H9 (cell line): Measurements from ENCODE around the gene RAET1G. TPM values are rescaled to one million over a fixed set of nuclear protein-coding genes. Genes with fewer than 3 reads are reported as not detected.

Experiments used
- DNase-seq: peaks from one replicate; pipeline ENCODE4 v3.0.0-alpha.2; 2017
- H2AFZ ChIP-seq: one replicate; pipeline ENCODE4 v1.6.1; 2013; ENCODE audit warnings: mild to moderate bottlenecking, low read length, control low read depth, moderate library complexity
- H2AK5ac ChIP-seq: 2 replicates; pipeline ENCODE4 v1.6.1; 2013; ENCODE audit warnings: low read length, control low read depth, mixed read lengths; ENCODE audit not compliant: insufficient read length
- H2BK120ac ChIP-seq: one replicate; pipeline ENCODE4 v1.6.1; 2013; ENCODE audit warnings: low read depth, mild to moderate bottlenecking, low read length, control low read depth, inconsistent platforms; ENCODE audit not compliant: poor library complexity, severe bottlenecking
- H2BK12ac ChIP-seq: 2 replicates; pipeline ENCODE4 v1.6.1; 2013; ENCODE audit warnings: low read length, control low read depth, mixed read lengths, low read depth; ENCODE audit not compliant: insufficient read length
- H2BK15ac ChIP-seq: 2 replicates; pipeline ENCODE4 v1.6.1; 2013; ENCODE audit warnings: low read depth, low read length, control low read depth
- H2BK20ac ChIP-seq: one replicate; pipeline ENCODE4 v1.6.1; 2013; ENCODE audit warnings: low read depth, mild to moderate bottlenecking, low read length, control low read depth, inconsistent platforms; ENCODE audit not compliant: poor library complexity, severe bottlenecking
- H2BK5ac ChIP-seq: 2 replicates; pipeline ENCODE4 v1.6.1; 2013; ENCODE audit warnings: low read length, control low read depth, mixed read lengths; ENCODE audit not compliant: insufficient read length
- H3K14ac ChIP-seq: 2 replicates; pipeline ENCODE4 v1.6.1; 2013; ENCODE audit warnings: low read length, control low read depth; ENCODE audit not compliant: insufficient read depth
- H3K18ac ChIP-seq: 2 replicates; pipeline ENCODE4 v1.6.1; 2013; ENCODE audit warnings: low read depth, mild to moderate bottlenecking, mixed read lengths, low read length, control low read depth; ENCODE audit not compliant: insufficient read length
- H3K23ac ChIP-seq: 2 replicates; pipeline ENCODE4 v1.6.1; 2013; ENCODE audit warnings: low read length, control low read depth, mixed read lengths, low read depth; ENCODE audit not compliant: insufficient read length
- H3K23me2 ChIP-seq: 2 replicates; pipeline ENCODE4 v1.6.1; 2013; ENCODE audit warnings: low read depth, mild to moderate bottlenecking, mixed read lengths, low read length, control low read depth; ENCODE audit not compliant: insufficient read length, poor library complexity, severe bottlenecking
- H3K27ac ChIP-seq: 2 replicates; pipeline ENCODE4 v1.5.1; 2013; ENCODE audit warnings: low read length, control low read depth, mixed read lengths, low read depth; ENCODE audit not compliant: insufficient read length
- H3K27me3 ChIP-seq: 2 replicates; pipeline ENCODE4 v1.6.1; 2013; ENCODE audit warnings: low read length, control low read depth, inconsistent platforms; ENCODE audit not compliant: insufficient read depth
- H3K4ac ChIP-seq: 2 replicates; pipeline ENCODE4 v1.6.1; 2013; ENCODE audit warnings: low read depth, mild to moderate bottlenecking, control low read depth, inconsistent platforms, low read length, moderate library complexity
- H3K4me1 ChIP-seq: 2 replicates; pipeline ENCODE4 v1.6.1; 2013; ENCODE audit warnings: low read length, control low read depth, inconsistent platforms; ENCODE audit not compliant: insufficient read depth
- H3K4me2 ChIP-seq: 2 replicates; pipeline ENCODE4 v1.6.1; 2013; ENCODE audit warnings: low read length, control low read depth, mixed read lengths; ENCODE audit not compliant: insufficient read length, insufficient read depth
- H3K56ac ChIP-seq: 2 replicates; pipeline ENCODE4 v1.6.1; 2013; ENCODE audit warnings: low read depth, mild to moderate bottlenecking, mixed read lengths, low read length, control low read depth; ENCODE audit not compliant: insufficient read length
- H3K79me1 ChIP-seq: 2 replicates; pipeline ENCODE4 v1.6.1; 2013; ENCODE audit warnings: low read depth, mild to moderate bottlenecking, moderate library complexity, low read length, control low read depth, inconsistent platforms; ENCODE audit not compliant: insufficient read depth, poor library complexity, severe bottlenecking
- H3K79me2 ChIP-seq: 2 replicates; pipeline ENCODE4 v1.6.1; 2013; ENCODE audit warnings: low read length, control low read depth, inconsistent platforms; ENCODE audit not compliant: insufficient read depth
- H3K9ac ChIP-seq: 2 replicates; pipeline ENCODE4 v1.6.1; 2013; ENCODE audit warnings: low read length, control low read depth, mixed read lengths; ENCODE audit not compliant: insufficient read length; ENCODE audit errors: extremely low read depth
- H3K9me3 ChIP-seq: one replicate; pipeline ENCODE4 v1.6.1; 2013; ENCODE audit warnings: low read depth, low read length, inconsistent platforms; ENCODE audit not compliant: control insufficient read depth
- H3T11ph ChIP-seq: one replicate; pipeline ENCODE4 v1.6.1; 2013; ENCODE audit warnings: mild to moderate bottlenecking, low read length, control low read depth, inconsistent platforms
- H4K20me1 ChIP-seq: one replicate; pipeline ENCODE4 v1.6.1; 2013; ENCODE audit not compliant: control insufficient read depth, insufficient read length, insufficient read depth
- H4K5ac ChIP-seq: 2 replicates; pipeline ENCODE4 v1.6.1; 2013; ENCODE audit warnings: low read depth, mild to moderate bottlenecking, mixed read lengths, low read length, control low read depth; ENCODE audit not compliant: insufficient read length
- H4K8ac ChIP-seq: replicated peaks from 2 replicates; pipeline ENCODE4 v1.6.1; 2013; ENCODE audit warnings: low read length, control low read depth, mixed read lengths, low read depth; ENCODE audit not compliant: insufficient read length
- H4K91ac ChIP-seq: 2 replicates; pipeline ENCODE4 v1.6.1; 2013; ENCODE audit warnings: low read depth, mild to moderate bottlenecking, moderate library complexity, mixed read lengths, low read length, control low read depth; ENCODE audit not compliant: insufficient read length
- H3K27ac Mint-ChIP-seq, 3 experiments: 2 replicates in 2 of 3; 3 replicates in 1 of 3; pipeline ENCODE4 v1.8.0; 2020 to 2021; ENCODE audit warnings: mixed read lengths in 3 of 3, mild to moderate bottlenecking in 1 of 3, moderate library complexity in 1 of 3
- H3K27me3 Mint-ChIP-seq: 2 replicates; pipeline ENCODE4 v1.8.0; 2021; ENCODE audit warnings: low read depth, mild to moderate bottlenecking, moderate library complexity, mixed read lengths
- H3K36me3 Mint-ChIP-seq, 3 experiments: 2 replicates in 2 of 3; 3 replicates in 1 of 3; pipeline ENCODE4 v1.8.0; 2020 to 2021; ENCODE audit warnings: low read depth in 3 of 3, mixed read lengths in 3 of 3; ENCODE audit not compliant: insufficient read depth in 1 of 3
- H3K4me1 Mint-ChIP-seq, 2 experiments: 2 replicates each; pipeline ENCODE4 v1.8.0; 2020; ENCODE audit warnings: mixed read lengths in 2 of 2
- H3K4me3 Mint-ChIP-seq, 2 experiments: 2 replicates in 1 of 2; 3 replicates in 1 of 2; pipeline ENCODE4 v1.8.0; 2020 to 2021; ENCODE audit warnings: mild to moderate bottlenecking in 2 of 2, mixed read lengths in 2 of 2, moderate library complexity in 1 of 2
- H3K9me3 Mint-ChIP-seq, 2 experiments: 2 replicates in 1 of 2; 3 replicates in 1 of 2; pipeline ENCODE4 v1.8.0; 2020; ENCODE audit warnings: mild to moderate bottlenecking in 2 of 2, mixed read lengths in 2 of 2, moderate library complexity in 1 of 2
- WGBS: extraction: QIAGEN DNeasy Blood & Tissue Kit; methylation state at CpG from one replicate; pipeline ENCODE4 v1.1.7; 2013; ENCODE audit warnings: missing lambda C conversion rate, low lambda C conversion rate, mixed read lengths; ENCODE audit not compliant: insufficient read length; ENCODE audit errors: extremely low coverage; 5-methylcytosine and 5-hydroxymethylcytosine counted together
- total RNA-seq: library from RNA; stranded (reverse); gene quantifications from 2 replicates; pipeline ENCODE4 v1.2.1, GENCODE V29; 2021
- TF ChIP-seq, protein P1 (sequence below): fragments of 200-600 bp; sonication (generic); conservative IDR thresholded peaks from 3 replicates; pipeline ENCODE4 v1.8.0; 2021; ENCODE audit warnings: antibody characterized with exemption, mild to moderate bottlenecking

The RAET1G gene
- total RNA-seq, 1 experiment from 2014 or later: not detected

DNA sequence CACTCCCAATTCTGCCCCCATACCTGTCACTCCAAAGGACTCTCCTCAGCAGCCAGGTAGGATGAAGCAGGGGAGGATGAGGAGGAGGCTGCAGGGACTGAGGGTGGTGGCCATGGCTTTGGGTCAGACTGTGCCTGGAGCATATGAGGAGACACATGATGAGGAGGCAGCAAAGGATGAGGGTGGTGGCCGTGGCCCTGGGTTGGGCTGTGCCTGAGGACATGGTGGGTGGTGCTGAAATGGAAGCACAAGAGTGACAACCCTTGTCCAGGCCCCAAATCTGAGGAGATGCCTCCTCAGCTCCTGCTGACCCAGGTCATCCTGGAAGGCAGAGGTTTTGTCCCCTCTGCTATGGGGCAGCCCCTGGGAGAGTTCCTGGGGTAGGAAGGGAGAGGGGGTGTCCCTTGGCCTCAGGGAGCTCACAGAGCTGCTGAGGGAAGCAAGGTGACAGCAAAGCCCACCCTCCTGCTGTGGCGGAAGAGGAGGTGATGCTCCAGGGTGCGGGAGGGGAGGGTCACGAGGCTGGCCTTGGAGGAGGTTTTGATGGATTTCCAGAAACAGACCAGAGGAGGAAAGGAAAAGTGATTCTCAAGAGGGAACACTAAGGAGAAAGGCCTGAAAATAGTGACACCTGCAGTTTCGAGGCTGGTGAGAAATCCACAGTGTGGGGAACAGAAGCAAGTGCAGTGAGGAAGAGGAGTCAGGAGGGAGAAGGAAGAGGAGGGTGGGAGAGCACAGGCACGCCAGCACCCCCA, 4.6 kb downstream of the RAET1G start:
- Histone ChIP-seq H3T11ph (no peak overlapping the region), H3K4ac (no peak overlapping the region), H4K20me1 (peaks cover 2% of the 10 kb centered on the region), H2AFZ (no peak overlapping the region), H3K23me2 (peaks cover 10% of the 10 kb centered on the region), H3K14ac (no peak overlapping the region; the same call in 1 of the 2 replicates), H3K18ac (no peak overlapping the region), H3K27ac (no peak overlapping the region), H4K8ac (no peak overlapping the region), H2BK12ac (no peak overlapping the region), H2BK15ac (no peak overlapping the region), H2BK20ac (no peak overlapping the region), H3K4me2 (no peak overlapping the region), H4K5ac (no peak overlapping the region), H3K79me1 (no peaks in the 10 kb centered on the region), H3K56ac (no peak overlapping the region), H3K23ac (no peak overlapping the region), H2AK5ac (no peak overlapping the region), H3K9me3 (no peaks in the 10 kb centered on the region), H2BK120ac (no peak overlapping the region), H4K91ac (no peak overlapping the region), H3K27me3 (peaks cover 24% of the 10 kb centered on the region; the same call in 1 of the 2 replicates), H3K4me1 (no peaks in the 10 kb centered on the region), H3K79me2 (no peaks in the 10 kb centered on the region), H2BK5ac (no peak overlapping the region), H3K9ac (no peak overlapping the region)
- peaks cover 75% of the 10 kb centered on the region for H3K27me3 Mint-ChIP-seq
- no peaks in the 10 kb centered on the region; a peak in 1 of 5 replicates for H3K9me3 Mint-ChIP-seq
- TF ChIP-seq, protein P1, sequence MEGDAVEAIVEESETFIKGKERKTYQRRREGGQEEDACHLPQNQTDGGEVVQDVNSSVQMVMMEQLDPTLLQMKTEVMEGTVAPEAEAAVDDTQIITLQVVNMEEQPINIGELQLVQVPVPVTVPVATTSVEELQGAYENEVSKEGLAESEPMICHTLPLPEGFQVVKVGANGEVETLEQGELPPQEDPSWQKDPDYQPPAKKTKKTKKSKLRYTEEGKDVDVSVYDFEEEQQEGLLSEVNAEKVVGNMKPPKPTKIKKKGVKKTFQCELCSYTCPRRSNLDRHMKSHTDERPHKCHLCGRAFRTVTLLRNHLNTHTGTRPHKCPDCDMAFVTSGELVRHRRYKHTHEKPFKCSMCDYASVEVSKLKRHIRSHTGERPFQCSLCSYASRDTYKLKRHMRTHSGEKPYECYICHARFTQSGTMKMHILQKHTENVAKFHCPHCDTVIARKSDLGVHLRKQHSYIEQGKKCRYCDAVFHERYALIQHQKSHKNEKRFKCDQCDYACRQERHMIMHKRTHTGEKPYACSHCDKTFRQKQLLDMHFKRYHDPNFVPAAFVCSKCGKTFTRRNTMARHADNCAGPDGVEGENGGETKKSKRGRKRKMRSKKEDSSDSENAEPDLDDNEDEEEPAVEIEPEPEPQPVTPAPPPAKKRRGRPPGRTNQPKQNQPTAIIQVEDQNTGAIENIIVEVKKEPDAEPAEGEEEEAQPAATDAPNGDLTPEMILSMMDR: no peak
- WGBS: no CpG with 5 or more reads among the region's 6 CpGs
- H3K36me3 Mint-ChIP-seq: no peaks in the 10 kb centered on the region; a peak in 1 of 7 replicates
- H3K27ac Mint-ChIP-seq: no peak overlapping the region; a peak in 1 of 7 replicates
- no peak for DNase-seq
- no peak overlapping the region for H3K4me3 Mint-ChIP-seq
- peaks cover 7 to 9% of the 10 kb centered on the region in 2 experiments for H3K4me1 Mint-ChIP-seq
